Amygdala (tissue), 56 donors: ENCODE results near the gene PTTG1IP.
"Not testable (repeated sequence)": the region's sequence is repeated elsewhere in the genome, so short reads cannot be mapped to it uniquely, and the experiment has no call there.

ENCODE experiments used
- DNase-seq, 56 donors: peaks; one replicate each; lab custom pipeline; 2025; lab: John Stamatoyannopoulos, UW

PTTG1IP gene

DNA sequence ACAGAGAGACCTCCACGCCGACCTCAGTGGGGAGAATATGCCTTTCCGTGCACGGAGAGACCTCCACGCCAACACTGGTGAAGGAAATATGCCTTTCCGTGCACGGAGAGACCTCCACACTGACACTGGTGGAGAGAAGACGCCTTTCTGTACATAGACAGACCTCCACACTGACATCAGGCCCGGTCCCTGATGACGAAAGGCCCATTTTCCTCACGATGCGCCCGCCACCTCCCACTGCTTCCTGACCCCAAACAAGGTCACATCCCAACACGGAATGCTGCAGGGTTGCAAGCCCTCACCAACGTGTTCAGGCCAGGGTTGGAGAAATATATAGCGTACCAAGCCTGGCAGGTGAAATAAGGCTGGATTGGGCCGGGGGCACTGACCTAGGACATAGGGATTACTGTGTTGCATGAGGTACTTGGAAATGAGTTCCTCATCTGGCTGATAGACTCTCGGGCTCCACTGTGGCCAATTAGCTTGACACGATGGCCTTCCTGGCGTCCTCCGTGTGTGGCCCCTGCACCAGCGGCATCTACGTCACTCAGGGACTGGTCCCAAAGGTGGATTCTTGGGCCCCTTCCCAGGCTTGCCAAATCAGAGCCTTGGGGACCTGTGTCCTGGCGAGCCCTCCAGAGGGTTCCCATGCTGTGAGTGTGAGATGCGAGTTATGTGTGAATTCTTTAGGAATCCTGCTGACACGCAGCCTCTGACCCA is 39.1 kb downstream of the PTTG1IP start:
- no peak for DNase-seq

DNA sequence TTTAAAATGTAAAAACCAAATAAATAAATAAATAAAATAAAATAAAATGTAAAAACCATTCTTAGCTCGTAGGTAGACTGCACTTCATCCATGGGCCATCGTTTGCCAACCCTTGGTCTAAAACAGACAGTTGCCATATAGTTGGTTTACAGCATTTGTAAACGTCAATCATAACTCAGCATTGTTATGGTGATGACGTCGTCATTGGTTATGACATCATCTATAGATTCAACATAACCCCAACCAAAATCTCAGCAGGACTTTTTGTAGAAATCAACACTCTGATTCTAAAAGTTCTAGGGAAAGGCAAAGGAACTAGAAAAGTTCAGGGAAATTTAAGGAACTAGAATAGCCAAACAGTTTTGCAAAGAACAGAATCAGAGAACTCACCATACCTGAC is 39.8 kb downstream of the PTTG1IP start:
- no peak for DNase-seq

DNA sequence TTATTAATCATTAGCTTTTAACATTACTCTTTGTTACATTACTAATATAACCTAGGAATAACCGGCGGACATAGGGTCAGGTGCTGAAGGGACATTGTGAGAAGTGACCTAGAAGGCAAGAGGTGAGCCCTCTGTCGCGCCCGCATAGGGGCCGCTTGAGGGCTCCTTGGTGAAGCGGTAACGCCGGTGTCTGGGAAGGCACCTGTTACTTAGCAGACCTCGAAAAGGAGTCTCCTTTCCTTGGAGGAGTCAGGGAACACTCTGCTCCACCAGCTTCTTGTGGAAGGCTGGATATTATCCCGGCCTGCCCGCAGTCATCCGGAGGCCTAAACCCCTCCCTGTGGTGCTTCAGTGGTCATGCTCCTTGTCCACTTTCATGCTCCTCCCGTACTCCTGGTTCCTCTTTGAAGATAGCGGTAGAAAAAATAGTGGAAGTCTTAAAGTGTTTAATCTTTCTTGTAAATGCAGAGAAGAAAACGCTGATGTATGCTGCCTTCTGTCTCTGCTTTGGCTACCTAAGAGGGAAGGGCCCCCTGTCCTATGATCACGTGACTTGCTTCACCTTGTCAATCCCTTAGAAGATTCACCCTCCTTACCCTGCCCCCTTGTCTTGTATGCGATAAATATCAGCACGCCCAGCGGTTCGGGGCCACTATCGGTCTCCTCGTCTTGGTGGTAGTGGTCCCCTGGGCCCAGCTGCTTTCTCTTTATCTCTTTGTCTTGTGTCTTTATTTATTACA is 40.8 kb downstream of the PTTG1IP start:
- DNase-seq: not testable (repeated sequence)

DNA sequence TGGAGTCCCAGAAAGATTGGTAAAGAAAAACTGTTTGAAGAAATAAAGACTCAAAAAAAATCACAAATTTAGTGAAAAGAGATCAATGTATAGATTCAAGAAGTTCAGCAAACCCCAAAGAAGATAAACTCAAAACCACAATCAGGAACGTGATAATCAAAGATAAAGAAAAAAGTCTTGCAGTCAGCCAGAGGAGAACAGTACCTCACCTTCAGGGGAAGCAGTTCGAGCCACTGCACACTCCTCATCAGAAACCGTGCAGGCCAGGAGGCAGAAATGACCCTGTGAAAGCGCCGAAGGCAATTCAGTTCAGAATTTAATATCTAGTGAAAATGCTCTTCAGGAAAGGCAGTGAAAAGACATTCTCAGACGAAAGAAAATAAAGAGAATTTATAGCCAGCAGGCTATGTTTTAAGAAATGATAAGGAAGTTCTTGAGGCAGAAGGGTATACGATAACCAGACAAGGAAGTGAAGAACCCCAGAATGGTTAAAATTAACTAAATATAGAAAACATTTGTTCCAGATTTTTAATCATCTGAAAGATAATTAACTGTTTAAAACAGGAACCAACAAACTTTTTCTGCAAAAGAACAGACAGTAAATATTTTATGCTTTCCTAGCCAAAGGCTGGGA is 42.1 kb downstream of the PTTG1IP start:
- no peak for DNase-seq

DNA sequence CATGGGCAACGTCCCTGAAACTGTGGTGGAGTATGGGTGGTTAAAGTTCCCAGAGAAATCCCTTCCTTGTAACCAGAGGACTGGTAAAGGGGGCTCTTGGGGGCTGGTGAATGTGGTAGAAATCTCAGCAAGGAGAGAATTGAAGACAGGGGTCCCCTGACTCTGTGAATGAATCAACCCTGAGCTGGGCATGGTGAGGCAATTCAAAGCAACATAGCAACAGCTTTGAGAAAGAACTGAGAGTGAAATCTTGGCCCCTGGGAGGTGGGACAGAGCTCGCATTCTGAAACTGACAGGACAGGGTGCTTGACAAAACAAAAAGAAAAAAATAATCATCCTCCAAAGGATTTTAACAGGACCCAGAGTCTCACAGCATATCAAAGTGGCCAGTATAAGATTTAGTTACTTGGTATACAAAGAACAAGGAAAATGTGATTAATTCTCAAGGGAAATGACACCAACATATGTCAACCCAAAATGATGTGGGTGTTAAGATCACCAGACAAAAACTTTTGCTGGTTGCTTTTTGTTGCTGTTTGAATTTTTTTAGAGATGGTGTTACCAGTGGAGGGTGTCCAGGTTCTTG is 43.9 kb downstream of the PTTG1IP start:
- no peak for DNase-seq

DNA sequence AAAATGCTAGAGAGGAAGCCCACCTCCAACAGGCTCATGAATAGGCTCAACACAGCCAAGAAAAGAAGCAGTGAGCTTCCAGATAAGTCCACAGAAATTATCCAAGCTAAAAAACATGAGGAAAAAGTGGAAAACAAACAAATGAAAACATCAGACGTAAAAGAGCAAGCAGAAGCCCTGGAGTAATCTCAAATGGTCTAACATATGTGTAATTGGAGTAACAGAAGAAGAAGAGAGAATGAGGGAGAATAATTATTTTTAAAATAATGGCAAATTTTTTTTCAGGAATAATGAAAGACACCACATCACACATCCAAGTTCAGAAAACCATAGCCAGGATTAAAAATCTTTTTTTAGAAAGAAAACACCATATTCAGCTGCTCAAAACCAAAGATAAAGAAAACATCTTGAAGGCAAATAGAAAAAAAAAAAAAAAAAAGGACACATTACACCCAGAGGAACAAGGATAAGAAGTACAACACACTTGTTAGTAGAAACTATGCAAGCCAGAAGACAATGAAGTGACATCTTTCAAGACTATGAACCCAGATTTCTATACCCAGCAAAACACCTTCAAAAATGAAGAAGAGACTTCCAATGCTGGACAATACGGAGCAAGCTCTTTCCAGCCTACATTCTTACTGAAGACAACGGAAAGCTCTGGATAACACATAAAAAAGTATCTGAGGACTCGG is 45.0 kb downstream of the PTTG1IP start:
- no peak for DNase-seq

DNA sequence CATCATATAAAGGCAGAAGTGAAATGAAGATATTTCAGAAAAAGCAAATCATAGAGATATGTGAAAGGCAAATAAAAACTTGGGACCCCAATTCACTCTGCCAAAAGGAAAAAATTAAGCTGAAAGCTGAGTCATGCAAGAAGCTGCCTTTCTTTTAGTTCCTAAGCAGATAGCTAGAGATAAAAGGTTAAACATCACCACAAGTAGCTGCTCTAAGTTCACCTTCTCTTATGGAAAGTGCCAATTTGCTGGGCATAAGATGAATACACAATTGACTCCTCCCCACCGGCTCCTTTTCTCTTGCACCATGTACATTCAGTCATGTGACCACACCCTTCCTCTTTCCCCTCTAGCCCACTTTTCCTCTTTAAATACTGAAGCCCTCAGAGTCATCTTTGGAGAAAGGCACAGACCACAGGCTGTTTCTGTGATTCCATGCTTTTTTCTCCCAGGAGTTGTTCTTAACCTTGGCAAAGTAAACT is 50.3 kb downstream of the PTTG1IP start:
- no peak for DNase-seq

DNA sequence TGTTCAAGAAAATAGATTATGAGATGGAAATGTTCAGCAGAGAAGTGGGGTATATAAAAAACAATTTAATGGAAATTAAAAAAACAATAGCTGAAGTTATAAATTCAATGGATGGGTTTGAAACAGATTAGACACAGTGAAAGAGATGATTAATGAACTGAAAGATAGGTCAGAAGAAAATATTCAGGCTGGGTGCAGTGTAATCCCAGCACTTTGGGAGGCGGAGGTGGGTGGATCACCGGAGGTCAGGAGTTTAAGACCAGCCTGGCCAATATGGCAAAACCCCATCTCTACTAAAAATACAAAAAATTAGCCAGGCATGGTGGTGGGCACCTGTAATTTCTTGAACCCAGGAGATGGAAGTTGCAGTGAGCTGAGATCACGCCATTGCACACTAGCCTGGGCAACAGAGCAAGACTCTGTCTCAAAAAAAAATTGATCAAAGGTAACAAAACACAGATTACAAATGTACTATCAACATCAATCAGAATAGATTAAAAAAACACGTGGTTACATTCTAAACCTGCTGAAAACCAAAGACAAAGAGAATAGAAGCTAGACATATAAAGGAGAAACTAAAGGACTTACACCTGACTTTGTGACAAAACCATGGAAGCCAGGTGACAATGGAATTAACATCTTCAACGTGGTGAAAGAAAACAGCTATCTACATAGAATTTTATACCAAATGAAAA is 50.9 kb downstream of the PTTG1IP start:
- no peak for DNase-seq

DNA sequence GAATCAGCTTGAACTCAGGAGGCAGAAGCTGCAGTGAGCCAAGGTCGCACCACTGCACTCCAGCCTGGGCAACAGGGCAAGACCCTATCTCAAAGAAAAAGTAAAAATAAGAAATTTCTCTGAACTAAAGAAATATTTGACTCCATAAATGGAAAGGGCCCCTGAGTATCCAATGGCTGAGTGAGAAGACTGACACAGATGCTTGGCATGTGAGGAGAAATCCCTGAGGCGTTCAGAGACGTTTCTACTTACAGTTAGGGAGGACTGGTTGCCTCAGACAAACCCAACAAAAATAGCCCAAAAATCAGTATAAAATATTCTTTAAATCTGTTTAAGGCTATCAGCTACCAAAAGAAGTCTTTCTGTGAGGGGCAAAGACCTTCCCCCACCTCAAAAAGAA is 52.6 kb downstream of the PTTG1IP start:
- no peak for DNase-seq

DNA sequence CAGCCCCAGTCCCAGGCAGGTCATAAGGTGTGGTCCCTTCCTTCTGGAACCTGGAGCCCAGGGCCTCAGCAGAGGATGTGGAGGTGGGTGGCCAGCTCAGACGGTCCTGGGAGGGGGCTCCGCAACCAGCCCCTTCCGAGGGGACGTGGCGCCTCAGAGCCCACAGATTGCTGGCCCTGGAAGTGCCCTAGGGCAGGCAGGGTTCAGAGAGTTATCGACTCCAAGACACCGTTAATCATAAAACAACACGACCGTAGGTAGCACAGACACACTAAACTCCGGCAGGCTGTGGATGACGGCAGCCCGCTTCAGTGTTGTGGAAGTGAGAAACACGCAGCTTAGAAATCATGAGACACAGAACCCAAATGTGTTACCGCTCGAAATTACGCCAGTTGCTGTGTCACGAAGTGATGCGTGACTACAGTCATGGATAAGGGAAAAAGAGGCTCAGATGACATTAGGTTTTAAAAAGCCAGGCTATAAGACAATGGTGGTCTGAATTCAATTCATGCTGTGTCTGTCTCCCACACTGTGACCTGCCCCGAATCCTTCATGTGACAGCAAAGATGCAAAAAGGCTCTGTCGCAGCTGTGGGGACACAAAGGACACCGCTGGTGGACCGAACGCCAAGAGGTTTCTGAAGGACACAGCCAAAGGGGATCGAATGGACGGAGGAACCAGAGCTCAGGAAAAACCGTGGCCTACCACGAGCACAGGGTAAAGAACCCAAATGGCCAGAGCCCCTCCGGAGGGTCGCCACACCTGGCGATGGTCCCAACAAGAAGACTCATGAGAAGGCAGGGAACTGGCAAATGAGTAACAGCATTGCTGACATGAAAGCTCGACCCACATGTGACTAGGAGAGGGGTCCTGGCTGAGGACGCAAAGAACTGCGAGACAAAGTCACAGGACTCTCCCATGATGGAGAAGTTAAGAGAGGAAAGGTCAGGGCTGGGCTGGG is 53.9 kb downstream of the PTTG1IP start:
- DNase-seq: no peak

DNA sequence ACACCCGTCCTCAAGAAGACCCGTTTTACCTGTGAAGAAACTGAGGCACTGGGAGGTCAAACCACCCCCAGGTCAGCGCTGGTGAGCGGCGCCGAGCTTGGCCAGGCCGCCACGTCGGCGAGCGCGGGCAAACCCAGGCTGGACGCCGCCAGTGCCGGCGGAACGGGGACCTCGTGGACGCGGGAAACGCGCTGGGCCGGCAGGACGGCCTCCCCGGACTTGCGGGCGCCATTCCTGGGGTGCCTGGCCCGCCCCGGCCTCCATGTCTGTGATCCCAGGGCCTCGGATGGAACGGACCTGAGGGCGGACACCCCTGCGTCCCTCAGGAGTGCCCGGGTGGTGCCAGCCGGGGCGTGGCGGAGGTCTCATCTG is 54.9 kb downstream of the PTTG1IP start:
- DNase-seq: no peak

DNA sequence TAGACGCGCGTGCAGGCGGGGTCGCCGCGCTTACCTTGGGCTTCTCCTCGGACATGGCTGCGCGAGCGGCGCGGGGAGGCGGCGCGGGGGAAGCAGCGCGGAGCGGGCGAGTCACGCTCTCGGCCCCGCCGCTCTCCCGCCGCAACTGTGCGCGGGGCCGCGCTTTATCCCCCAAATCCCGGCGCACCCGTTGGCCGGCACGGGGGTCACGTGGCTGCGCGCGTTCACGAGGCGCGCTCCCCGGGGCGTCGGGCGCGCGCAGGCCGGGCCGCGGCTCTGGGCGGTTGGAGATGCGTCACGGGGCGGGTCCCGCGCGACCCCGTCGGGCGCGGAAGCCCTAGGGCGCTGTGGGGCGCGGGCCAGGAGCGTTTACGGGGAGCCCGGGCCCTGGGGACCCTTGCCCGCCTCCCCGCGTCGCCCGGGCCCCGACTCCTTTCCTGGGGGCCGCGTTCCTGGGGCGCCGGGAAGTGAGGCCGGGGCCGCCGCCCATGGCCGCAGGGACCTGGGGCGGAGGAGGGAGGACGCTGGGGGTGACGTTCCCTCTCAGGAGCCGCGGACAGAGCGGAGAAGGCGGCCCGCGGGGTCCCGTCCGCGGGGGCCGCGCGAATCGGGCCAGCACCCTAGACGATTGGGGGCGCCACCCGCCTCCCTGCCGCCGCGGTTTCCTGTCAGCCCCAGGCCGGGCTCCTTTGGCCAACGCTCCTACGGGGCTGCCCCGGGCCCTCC is 55.4 kb downstream of the PTTG1IP start, which contains the start of gene SUMO3:
TSS of gene SUMO3 (minus strand) at position 149 of the 726 bp plus-strand sequence. CDS start at position 55, 94 bp downstream.
- peak in 47 of 56 donors; percentile 18 to 84 (median 64) for DNase-seq

DNA sequence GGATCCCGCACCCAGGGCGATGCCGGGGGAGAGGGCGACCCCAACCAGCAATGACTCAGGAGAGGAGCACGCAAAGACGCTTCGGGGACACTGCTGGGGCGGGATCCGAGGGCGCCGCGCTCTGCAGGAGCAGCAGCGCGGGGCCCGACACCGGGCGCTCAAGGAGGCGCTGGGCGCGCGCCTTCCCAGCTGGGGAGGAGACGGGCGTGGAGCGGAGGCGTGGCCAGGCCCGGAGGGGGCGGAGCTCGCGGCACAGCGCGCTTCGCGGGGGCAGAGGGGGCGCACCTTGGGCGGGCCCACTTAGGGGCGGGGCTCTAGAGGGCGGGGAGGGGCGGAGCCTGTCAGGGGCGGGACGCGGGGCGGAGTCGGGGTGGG is 56.0 kb downstream of the PTTG1IP start:
- DNase-seq: peak in 54 of 56 donors; percentile 19 to 92 (median 78)

DNA sequence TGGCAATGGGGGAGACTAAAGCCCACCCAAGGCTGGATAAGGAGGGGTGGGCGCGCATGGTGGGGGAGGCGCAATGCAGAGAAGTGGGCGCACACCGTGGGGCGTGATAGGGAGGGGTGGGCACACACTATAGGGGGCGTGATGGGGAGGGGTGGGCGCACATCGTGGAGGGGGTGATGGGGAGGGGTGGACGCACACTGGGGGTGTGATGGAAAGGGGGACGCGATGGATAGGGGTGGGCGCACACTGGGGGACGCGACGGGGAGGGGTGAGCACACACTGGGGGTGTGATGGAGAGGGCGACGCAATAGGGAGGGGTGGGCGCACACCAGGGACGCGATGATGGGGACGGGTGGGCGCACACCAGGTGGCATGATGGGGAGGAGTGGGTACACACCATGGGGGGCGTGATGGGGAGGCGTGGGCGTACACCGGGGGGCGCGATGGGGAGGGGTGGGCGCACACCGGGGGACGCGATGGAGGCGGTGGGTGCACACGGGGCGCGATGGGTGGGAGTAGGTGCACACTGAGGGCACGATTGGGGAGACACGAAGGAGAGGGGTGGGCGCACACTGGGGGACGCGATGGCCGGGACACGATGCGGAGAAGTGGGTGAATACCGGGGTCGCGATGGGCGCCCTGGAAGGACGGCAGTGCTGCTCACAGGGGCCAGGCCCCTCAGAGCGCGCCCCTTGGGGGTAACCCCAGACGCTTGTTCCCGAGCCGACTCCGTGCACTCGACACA is 56.6 kb downstream of the PTTG1IP start:
- no peak for DNase-seq

DNA sequence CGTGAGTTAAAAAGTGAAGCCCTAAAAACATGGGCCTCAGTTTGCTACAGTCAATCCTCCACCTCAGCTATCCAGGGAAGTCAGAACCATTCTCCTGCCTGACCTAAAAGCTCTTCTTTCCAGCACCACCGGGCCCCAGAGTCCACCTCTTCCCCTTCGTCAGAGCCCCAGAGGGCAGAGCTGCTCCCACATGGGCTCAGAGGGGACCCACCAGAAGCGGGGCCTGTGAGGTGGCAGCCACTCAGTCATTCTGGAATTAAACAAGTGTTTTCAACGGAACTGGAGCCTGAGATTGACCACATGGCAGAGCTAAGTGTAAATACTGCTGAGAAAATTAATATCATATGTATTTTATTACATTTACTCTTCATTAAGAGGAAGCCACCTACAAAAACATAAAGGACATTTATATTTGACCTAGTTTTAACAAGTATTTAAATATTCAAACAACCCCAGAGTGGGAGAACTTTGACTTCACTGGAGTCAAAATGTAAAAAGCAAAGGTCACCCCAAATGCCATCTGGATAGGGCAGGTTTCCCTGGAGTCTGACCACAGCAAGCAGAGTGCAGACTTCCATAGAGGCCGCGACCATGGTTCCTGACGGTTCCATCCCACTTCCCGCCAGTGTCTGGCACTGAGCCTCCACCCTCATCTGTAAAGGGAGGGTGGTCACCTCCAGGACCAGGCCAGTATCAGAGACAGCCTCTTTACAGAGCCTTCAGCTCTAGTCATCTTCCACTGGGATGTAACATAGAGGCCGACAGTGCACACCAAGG is 57.5 kb downstream of the PTTG1IP start:
- no peak for DNase-seq

DNA sequence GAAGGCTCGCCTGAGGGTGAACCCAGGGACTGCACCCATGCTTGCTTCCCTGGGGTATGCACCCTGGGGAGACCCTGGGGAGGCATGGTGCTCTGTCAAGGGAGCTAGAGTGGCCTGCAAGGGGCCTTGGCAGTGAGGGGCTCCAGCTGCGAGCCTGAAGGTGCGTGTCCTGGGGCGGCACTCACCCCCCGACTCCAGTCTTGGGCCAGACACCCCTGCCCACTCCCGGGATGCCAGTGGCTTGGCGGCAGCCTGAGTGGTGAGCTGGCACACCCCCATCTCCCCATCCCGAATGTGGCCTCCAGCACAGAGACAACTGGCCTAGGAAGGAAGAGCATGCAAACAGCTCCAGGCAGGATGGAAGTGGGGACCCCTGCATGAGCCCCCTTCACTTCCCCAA is 58.3 kb downstream of the PTTG1IP start:
- DNase-seq: no peak
